Measurements from ENCODE around the gene ADCY2.

GRCh38 chr5:7676455-7676854 is 280.5 kb downstream of the ADCY2 start:
- TF ChIP-seq POLR2A (IDR thresholded peaks at IDR 0.05; ENCODE audit: low read depth, low read length) (no peak), POLR2AphosphoS5 (IDR thresholded peaks at IDR 0.05; ENCODE audit: low read depth, low read length) (no peak), TAF1 (IDR thresholded peaks at IDR 0.05; ENCODE audit: borderline replicate concordance, low read depth, low read length) (no peak)

Measured in GM12892 (cell line).